BE2C (cell line): ENCODE results near the gene BAHCC1.

Experiments
- DNase-seq: peaks from one replicate; pipeline ENCODE4 v3.0.0-alpha.2; 2020
- H3K27me3 ChIP-seq: fragments of 250-450 bp; sonication (Bioruptor Pico); 2 replicates; pipeline ENCODE4 v1.5.1; 2020; ENCODE audit warnings: mild to moderate bottlenecking
- H3K36me3 ChIP-seq: fragments of 250-450 bp; sonication (Bioruptor Pico); 2 replicates; pipeline ENCODE4 v1.5.1; 2020; ENCODE audit warnings: mild to moderate bottlenecking
- H3K4me1 ChIP-seq: fragments of 250-450 bp; sonication (Bioruptor Pico); 2 replicates; pipeline ENCODE4 v1.5.1; 2020
- H3K4me3 ChIP-seq: 2 replicates; pipeline ENCODE4 v1.5.1; 2011; ENCODE audit warnings: low read depth, low read length
- H3K9me3 ChIP-seq: fragments of 250-450 bp; sonication (Bioruptor Pico); 2 replicates; pipeline ENCODE4 v1.5.1; 2020
- CTCF ChIP-seq: IDR thresholded peaks from 2 replicates; pipeline ENCODE4 v1.5.1; 2012; ENCODE audit warnings: mild to moderate bottlenecking, low read depth, low read length

The BAHCC1 gene

DNA sequence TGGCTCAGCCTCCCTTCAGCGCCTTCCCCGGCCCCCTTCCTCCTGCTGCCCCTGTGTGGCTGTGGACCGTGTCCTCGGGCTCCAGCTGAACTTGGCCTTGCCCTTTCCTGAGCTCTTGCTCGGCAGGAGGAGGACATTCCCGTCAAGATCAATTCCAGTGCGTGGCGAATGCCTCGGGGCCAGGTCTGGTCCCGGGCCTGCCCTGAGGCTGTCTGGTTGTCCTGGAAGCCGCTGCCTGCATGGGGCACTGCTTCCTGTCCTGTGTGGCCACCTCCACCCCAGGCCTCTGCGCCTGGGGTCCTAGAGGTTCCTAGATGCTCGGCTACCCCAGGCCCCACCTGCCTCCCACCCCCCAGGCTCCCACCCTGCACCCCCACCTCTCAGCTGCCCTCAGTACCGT is 12.8 kb downstream of the BAHCC1 start:
- TF ChIP-seq CTCF, result no peak
- Histone ChIP-seq H3K9me3 (no peaks in the 10 kb centered on the region), H3K27me3 (no peaks in the 10 kb centered on the region), H3K4me1 (peaks cover 51% of the 10 kb centered on the region), H3K36me3 (no peaks in the 10 kb centered on the region), H3K4me3 (no peak overlapping the region)
- DNase-seq, result no peak

DNA sequence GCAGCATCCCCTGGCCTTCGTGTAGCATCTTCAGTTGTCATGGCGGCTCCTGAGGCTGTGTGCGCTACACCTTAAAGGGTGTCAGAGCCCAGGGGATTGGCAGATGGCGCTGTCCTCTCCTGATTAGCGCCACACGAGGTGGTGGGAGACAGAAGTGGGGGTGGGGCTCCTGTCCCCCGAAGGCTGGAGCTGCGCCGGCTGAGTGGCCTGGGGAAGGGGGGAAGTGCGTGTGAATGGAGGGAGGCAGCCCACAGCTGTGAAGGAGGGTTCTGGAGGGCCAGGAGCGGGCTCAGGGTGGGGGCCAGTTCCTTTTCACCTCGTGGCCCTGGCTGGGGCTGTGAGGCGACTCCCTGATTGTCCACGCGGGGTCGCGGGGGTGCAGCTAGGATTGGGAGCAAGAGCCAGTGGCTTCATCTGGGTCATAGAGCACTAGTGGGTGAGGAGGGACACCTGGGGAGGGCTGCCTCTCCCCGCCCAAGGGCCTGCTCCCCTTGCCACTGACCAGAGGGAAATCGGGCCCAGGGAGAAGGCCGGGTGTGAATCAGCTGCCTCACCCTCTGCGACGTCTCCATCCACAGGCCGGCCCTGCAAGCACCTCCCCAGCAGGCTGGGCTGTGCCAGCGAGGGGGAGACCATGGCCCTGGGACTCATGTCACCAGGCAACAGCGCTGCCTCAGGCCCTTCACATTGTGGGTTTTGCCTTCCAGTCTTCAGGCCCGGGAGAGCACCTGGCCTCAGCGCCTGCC is 14.1 kb downstream of the BAHCC1 start:
- Histone ChIP-seq H3K27me3 (no peaks in the 10 kb centered on the region), H3K4me1 (peaks cover 42% of the 10 kb centered on the region), H3K4me3 (no peak overlapping the region), H3K9me3 (no peaks in the 10 kb centered on the region), H3K36me3 (no peaks in the 10 kb centered on the region)
- peak; percentile 58 for DNase-seq
- peak; percentile 14; the same call in 1 of the 2 replicates for TF ChIP-seq CTCF

DNA sequence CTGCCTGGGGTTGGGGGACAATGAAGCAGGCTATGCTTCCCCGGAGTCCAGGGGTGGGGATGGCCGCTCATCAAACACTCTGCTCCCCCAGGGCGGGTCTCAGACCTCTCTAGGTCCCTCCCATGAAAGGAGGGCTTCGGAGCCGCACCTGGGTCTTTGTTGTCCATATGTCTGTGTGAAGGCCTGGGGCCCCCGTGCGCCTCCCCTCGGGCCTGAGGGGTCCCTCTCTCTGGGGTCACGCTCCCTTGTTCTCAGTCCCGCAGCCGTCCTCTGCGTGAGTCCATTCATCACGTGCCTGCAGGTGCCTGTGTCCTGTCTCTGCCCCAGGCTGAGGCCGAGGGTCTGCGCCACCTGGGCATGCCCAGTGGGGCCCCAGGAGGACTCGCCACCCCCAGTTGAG is 15.6 kb downstream of the BAHCC1 start:
- TF ChIP-seq CTCF, result no peak
- Histone ChIP-seq H3K36me3 (no peaks in the 10 kb centered on the region), H3K27me3 (no peaks in the 10 kb centered on the region), H3K9me3 (no peaks in the 10 kb centered on the region), H3K4me3 (no peak overlapping the region), H3K4me1 (peaks cover 33% of the 10 kb centered on the region)
- no peak for DNase-seq

DNA sequence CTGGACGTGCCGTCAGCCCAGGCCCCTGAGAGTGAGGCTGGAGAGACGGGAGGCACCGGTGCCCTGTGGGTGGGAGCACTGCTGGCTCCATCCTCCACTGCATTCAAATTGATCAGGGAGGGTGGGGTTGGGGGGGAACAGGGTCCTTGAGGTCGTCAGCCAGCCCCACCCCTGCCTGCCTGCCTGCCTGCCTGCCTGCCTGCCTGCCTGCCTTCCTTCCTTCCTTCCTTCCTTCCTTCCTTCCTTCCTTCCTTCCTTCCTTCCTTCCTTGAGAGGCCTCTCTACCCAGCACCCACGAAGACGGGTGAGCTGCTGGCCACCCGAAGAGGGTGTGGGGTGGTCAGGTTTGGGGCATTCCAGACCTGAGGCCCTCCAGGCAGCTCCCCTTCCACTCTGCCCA is 16.0 kb downstream of the BAHCC1 start:
- H3K4me3 ChIP-seq, result no peak overlapping the region
- peaks cover 28% of the 10 kb centered on the region for H3K4me1 ChIP-seq
- H3K27me3 ChIP-seq, result no peaks in the 10 kb centered on the region
- no peak for DNase-seq
- H3K9me3 ChIP-seq, result no peaks in the 10 kb centered on the region
- no peak for TF ChIP-seq CTCF
- H3K36me3 ChIP-seq, result no peaks in the 10 kb centered on the region

DNA sequence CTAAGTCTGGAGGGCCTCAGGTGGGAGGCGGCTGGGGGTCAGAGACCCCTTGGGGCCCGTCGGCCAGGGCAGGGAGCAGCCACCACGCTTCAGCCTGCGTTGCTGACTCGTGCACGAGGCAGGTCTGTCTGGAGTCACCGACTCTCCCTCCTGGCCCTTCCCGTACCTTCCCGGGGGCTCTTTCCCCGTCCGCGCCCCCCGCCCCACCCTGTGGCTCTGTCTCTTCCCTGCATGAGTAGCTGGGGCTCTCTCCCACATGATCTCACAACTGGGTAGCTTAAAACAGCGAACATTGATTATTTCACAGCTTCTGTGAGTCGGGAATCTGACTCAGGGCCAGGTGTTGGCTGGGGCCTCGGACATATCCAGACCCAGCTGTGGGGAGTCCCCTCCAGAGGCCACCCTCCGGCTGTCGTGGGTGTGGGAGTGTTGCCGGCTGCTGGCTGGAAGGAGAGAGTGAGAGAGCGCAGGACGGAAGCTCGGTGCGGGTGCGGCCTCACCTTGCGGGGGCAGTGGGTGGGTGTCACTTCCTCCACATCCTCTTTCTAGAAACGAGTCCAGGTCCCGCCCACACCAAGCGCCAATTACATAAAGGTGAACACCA is 17.3 kb downstream of the BAHCC1 start:
- Histone ChIP-seq H3K36me3 (no peaks in the 10 kb centered on the region), H3K4me1 (peaks cover 16% of the 10 kb centered on the region), H3K9me3 (no peaks in the 10 kb centered on the region), H3K4me3 (no peak overlapping the region), H3K27me3 (no peaks in the 10 kb centered on the region)
- no peak for DNase-seq
- TF ChIP-seq CTCF, result no peak

DNA sequence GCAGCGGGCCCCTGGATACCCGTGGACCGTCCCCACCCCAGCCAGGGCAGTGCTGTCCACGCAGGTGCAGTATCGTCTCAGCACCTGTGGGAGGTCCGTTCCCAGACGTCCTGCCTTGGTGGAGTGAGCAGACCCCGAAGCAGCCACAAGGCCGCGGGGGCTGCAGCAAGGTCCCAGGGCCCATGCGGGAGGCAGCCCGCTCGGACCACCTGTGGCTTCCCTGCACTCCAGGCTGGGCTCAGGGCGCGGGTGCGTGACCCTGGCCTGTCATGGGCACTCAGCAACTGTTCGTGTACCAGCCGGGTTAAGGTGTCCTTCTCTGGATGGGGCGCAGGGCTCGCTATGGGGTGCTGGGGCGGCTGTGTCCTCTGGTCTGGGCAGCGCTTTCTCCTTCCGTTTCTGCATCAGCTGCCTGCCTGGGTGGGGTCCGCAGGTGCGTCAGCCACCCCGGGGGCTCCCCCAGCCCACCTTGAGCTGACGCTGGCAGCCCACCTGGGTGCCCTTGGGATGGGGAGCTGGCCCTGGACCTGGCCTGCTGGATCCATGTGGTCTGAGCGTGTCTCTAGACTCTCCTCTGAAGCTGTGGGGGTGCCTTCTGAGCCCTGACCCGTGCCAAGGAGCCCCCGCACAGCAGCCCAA is 18.4 kb downstream of the BAHCC1 start:
- H3K36me3 ChIP-seq, result no peaks in the 10 kb centered on the region
- H3K4me3 ChIP-seq, result no peak overlapping the region
- no peaks in the 10 kb centered on the region for H3K9me3 ChIP-seq
- peaks cover 18% of the 10 kb centered on the region for H3K4me1 ChIP-seq
- no peak for DNase-seq
- no peak for TF ChIP-seq CTCF
- no peaks in the 10 kb centered on the region for H3K27me3 ChIP-seq
